Body of pancreas (tissue), 4 donors: ENCODE data around the gene GOLGA8M. TPM values are rescaled to one million over a fixed set of nuclear protein-coding genes. Genes with fewer than 3 reads are reported as not detected.
"Not testable (repeated sequence)": the region's sequence is repeated elsewhere in the genome, so short reads cannot be mapped to it uniquely, and the experiment has no call there.

Experiments used
- ATAC-seq: fragments of 150-250 bp; one replicate; pipeline ENCODE4 v1.9.1; 2016
- DNase-seq, 4 donors: peaks; one replicate each; pipeline ENCODE4 v3.0.0-alpha.2; 2019
- H3K27ac ChIP-seq, 4 donors: fragments of 200-600 bp; sonication (generic); 1 replicate in 3 of 4; 2 replicates in 1 of 4; pipeline versions ENCODE4 v1.5.1 to v1.6.1; 2016 to 2019; ENCODE audit warnings: mild to moderate bottlenecking in 1 of 4, mixed read lengths in 1 of 4, moderate library complexity in 1 of 4
- H3K27me3 ChIP-seq, 2 donors: fragments of 200-600 bp; sonication (generic); one replicate each; pipeline ENCODE4 v1.6.0; 2016; ENCODE audit warnings: mild to moderate bottlenecking in 1 of 2
- H3K36me3 ChIP-seq, 2 donors: fragments of 200-600 bp; sonication (generic); replicated peaks in 1 of 2; 2 replicates each; pipeline ENCODE4 v1.5.1; 2016; ENCODE audit warnings: low read depth in 2 of 2; ENCODE audit not compliant: insufficient read depth in 1 of 2
- H3K4me1 ChIP-seq: fragments of 200-600 bp; sonication (generic); one replicate; pipeline ENCODE4 v1.6.0; 2016
- H3K4me3 ChIP-seq, 2 donors: fragments of 200-600 bp; sonication (generic); 1 replicate in 1 of 2; 2 replicates in 1 of 2; pipeline ENCODE4 v1.5.1; 2016 to 2019
- H3K9me3 ChIP-seq, 3 donors: fragments of 200-600 bp; sonication (generic); 1 replicate in 2 of 3; 2 replicates in 1 of 3; pipeline ENCODE4 v1.5.1; 2016
- POLR2A ChIP-seq, 3 donors: fragments of 450-650 bp; IDR thresholded peaks; one replicate each; pipeline ENCODE4 v1.6.1; 2016; ENCODE audit warnings: antibody characterized with exemption in 3 of 3, mild to moderate bottlenecking in 2 of 3
- WGBS, 2 donors: methylation state at CpG; one replicate each; pipeline ENCODE4 v1.1.5; 2017; 5-methylcytosine and 5-hydroxymethylcytosine counted together
- intact Hi-C: fragments of 100-400 bp; cut with DNase I; formaldehyde crosslinking; loops from one replicate; pipeline ENCODE4 v1.15.1; 2023
- total RNA-seq, 2 donors: library from RNA; depleted of rRNA; stranded (reverse); fragments of >200 nt; gene quantifications; one replicate each; pipeline ENCODE4 v1.1.0, GENCODE V29; 2016
- TF ChIP-seq, protein P1 (sequence below), 7 experiments: fragments of 450-650 bp in 4 of 7; fragments of 200-600 bp in 3 of 7; sonication (generic) in 3 of 7; IDR thresholded peaks; one replicate each; pipeline ENCODE4 v1.5.1; 2016 to 2019; ENCODE audit warnings: antibody characterized with exemption in 7 of 7

GOLGA8M gene
- total RNA-seq, 2 donors from 2014 or later: not detected

DNA sequence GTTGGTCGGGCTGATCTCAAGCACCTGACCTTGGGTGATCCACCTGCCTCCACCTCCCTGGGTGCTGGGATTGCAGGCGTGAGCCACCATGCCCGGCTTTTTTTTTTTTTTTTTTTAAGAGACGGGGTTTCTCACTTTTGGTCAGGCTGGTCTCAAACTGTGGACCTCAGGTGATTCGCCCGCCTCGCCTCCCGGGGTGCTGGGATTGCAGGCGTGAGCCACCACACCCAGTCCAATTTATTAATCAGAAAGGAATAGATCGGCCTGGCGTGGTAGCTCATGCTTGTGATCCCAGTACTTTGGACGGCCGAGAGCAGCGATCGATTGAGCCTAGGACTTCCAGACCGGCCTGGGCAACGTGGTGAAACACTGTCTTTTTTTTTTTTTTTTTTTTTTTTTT is 13.9 kb upstream of the GOLGA8M start:
- ATAC-seq: no peak
- H3K9me3 ChIP-seq: no peaks in the 10 kb centered on the region
- no peak for DNase-seq
- no peak overlapping the region for H3K27ac ChIP-seq
- TF ChIP-seq, protein P1, sequence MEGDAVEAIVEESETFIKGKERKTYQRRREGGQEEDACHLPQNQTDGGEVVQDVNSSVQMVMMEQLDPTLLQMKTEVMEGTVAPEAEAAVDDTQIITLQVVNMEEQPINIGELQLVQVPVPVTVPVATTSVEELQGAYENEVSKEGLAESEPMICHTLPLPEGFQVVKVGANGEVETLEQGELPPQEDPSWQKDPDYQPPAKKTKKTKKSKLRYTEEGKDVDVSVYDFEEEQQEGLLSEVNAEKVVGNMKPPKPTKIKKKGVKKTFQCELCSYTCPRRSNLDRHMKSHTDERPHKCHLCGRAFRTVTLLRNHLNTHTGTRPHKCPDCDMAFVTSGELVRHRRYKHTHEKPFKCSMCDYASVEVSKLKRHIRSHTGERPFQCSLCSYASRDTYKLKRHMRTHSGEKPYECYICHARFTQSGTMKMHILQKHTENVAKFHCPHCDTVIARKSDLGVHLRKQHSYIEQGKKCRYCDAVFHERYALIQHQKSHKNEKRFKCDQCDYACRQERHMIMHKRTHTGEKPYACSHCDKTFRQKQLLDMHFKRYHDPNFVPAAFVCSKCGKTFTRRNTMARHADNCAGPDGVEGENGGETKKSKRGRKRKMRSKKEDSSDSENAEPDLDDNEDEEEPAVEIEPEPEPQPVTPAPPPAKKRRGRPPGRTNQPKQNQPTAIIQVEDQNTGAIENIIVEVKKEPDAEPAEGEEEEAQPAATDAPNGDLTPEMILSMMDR (IDR thresholded peaks at IDR 0.05): no peak
- no peak for TF ChIP-seq POLR2A (IDR thresholded peaks at IDR 0.05)
- intact Hi-C loops: no loop called here
- 91 to 97% methylated on average over 17 of the region's 17 CpGs for WGBS, 2 donors
- H3K27me3 ChIP-seq: no peaks in the 10 kb centered on the region
- no peaks in the 10 kb centered on the region for H3K36me3 ChIP-seq
- H3K4me3 ChIP-seq: no peak overlapping the region
- peaks cover 4% of the 10 kb centered on the region for H3K4me1 ChIP-seq

DNA sequence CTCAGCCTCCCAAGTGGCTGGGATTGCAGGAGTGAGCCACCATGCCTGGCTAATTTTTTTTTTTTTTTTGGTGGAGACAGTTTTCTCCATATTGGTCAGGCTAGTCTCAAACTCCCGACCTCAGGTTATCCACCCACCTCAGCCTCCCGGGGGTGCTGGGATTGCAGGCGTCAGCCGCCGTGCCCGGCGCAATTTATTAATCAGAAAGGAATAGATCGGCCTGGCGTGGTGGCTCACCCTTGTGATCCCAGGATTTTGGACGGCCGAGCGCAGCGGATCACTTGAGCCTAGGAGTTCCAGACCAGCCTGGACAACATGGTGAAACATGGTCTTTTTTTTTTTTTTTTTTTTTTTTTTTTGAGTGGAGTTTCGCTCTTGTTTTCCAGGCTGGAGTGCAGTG is 13.3 kb upstream of the GOLGA8M start:
- WGBS, 2 donors: 94 to 97% methylated on average over 12 to 13 of the region's 14 CpGs
- intact Hi-C loops: no loop called here
- H3K36me3 ChIP-seq: no peaks in the 10 kb centered on the region
- no peaks in the 10 kb centered on the region for H3K27me3 ChIP-seq
- TF ChIP-seq, protein P1 (IDR thresholded peaks at IDR 0.05): no peak
- TF ChIP-seq POLR2A (IDR thresholded peaks at IDR 0.05): no peak
- no peaks in the 10 kb centered on the region for H3K9me3 ChIP-seq
- peaks cover 4% of the 10 kb centered on the region for H3K4me1 ChIP-seq
- ATAC-seq: no peak
- no peak for DNase-seq
- H3K27ac ChIP-seq: no peak overlapping the region
- no peak overlapping the region for H3K4me3 ChIP-seq

DNA sequence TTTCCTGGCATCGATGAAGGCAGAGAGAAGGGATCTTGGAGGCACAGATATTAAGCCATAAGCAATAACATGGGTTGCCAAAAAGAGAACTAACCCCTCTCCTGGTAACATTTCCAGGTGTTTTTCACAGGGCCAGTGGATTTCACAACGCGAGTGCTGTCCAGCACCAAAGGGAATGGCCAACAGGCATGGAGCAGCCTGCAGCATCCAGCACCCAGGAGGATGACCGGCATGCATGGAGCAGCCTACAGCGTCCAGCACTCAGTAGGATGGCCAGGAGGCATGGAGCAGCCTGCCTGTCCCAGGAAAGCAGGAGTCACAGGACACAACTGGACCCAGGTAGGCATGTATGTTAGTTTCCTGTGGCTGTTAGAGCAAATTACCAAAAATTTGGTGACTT is 11.8 kb upstream of the GOLGA8M start:
- H3K36me3 ChIP-seq, H3K27me3 ChIP-seq, H3K27ac ChIP-seq, H3K9me3 ChIP-seq, DNase-seq, intact Hi-C loops, H3K4me1 ChIP-seq, ATAC-seq, H3K4me3 ChIP-seq: not testable (repeated sequence)
- 88 to 90% methylated on average over 2 to 4 of the region's 5 CpGs for WGBS, 2 donors

DNA sequence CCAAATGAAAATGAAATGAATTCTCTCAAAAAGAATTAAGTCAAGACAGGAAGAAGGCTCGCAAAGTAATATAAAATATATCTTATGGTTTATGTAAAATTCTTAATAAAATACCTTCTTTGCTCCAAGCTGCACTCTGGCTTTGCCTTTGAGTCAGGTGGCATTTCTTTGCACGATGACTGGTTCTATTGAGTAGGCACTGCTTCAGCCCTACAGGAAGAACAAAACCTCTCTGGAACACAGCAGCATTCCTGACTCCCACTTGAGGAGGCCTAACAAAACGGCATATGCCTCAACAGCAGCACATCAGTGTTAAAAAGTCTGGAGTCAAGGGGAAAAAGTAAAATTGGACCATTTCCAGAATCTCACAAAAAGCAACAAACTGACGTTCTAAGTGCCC is 7.4 kb upstream of the GOLGA8M start:
- not testable (repeated sequence) for ATAC-seq

DNA sequence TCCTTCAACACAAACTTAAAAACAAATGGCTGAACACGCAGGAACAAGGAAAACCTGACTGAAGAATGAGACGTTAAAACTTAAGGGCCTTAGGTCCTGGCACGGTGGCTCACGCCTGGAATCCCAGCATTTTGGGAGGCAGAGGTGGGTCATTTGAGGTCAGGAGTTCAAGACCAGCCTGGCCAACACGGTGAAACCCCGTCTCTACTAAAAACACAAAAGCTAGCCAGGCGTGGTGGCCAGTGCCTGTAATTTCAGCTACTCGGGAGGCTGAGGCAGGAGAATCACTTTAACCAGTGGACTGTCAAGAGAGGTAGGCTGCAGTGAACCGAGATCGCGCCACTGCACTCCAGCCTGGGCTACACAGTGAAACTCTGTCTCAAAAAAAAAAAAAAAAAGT is 6.4 kb upstream of the GOLGA8M start:
- WGBS, 2 donors: 90 to 92% methylated on average over 11 of the region's 11 CpGs
- H3K36me3 ChIP-seq, DNase-seq, H3K27ac ChIP-seq, H3K27me3 ChIP-seq, intact Hi-C loops, ATAC-seq, H3K4me1 ChIP-seq, H3K4me3 ChIP-seq, H3K9me3 ChIP-seq: not testable (repeated sequence)

More for the DNA sequence above, 7.4 kb upstream of the GOLGA8M start:
- H3K36me3 ChIP-seq, H3K27me3 ChIP-seq, H3K27ac ChIP-seq, H3K9me3 ChIP-seq, H3K4me3 ChIP-seq, DNase-seq, H3K4me1 ChIP-seq, intact Hi-C loops: not testable (repeated sequence)
- 76 to 78% methylated on average over 4 of the region's 4 CpGs for WGBS, 2 donors

DNA sequence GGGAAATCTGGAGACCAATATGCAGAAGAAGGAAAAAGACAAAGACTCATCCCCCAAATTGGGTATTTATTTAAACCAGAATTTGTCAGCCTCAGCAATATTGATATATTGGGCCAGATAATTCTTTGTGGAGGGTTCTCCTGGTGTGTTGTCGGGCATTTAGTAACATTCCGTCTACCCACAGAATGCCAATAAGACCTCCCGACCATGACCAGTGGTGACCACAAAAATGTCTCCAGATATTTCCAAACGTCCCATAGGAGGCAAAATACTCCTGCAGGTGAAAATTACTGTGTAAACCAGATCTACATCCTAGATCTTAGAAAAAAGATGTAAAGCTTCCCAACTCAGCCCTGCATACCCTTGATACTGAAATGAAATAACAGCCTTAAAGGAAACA is 2.0 kb upstream of the GOLGA8M start:
- H3K36me3 ChIP-seq, intact Hi-C loops, H3K27ac ChIP-seq, H3K4me3 ChIP-seq, ATAC-seq, H3K4me1 ChIP-seq, H3K9me3 ChIP-seq, DNase-seq, H3K27me3 ChIP-seq: not testable (repeated sequence)
- 83 to 87% methylated on average over 4 of the region's 4 CpGs for whole genome bisulfite sequencing, 2 donors

DNA sequence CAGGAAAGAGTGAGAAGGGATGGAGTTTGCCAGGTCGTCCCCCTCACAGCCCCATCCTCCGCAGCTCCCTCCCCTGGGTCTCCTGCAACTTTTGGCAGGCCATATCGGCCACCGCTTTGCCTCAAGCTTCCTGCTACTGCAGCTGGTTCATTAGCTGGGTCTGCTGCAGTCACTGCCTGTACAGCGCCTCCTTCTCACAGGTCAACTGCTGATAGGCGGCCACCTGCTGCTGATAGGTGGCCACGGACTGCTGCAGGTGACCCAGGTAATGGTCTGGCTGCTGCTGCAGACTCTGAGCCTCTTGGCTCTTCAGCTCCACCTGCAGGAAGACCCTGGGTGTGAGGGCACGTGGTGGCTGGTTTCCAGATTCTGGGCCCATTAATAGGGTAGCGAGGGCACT is 8.3 kb downstream of the GOLGA8M start:
- ATAC-seq, H3K9me3 ChIP-seq, intact Hi-C loops, H3K36me3 ChIP-seq, H3K27me3 ChIP-seq, H3K27ac ChIP-seq, H3K4me1 ChIP-seq, H3K4me3 ChIP-seq: not testable (repeated sequence)
- TF ChIP-seq, protein P1 (IDR thresholded peaks at IDR 0.05): peak in 2 of 7 experiments; percentile 13
- DNase-seq: peak in 3 of 4 donors; percentile 36 to 71 (median 66)
- 37 to 47% methylated on average over 6 to 7 of the region's 9 CpGs for WGBS, 2 donors

DNA sequence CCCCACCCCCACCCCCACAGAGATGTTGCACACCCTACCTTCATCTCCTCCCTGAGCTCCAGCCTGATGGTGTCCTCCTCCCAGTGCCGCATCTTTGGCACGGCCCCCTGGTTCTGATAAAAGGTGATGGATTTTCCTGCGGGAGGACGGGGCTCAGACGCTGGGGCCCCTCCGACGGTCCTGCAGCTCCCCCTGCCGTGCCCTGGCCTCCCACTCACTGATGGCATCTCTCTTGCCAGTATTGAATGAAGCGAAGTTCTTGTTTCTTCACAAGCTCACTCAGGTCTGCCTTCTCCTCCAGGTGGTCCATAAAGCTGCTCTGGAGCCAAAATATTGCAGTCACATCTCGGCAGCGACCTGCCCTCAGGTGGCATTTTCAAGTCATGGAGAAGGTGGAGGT is 9.8 kb downstream of the GOLGA8M start:
- 62 to 70% methylated on average over 5 to 10 of the region's 11 CpGs for WGBS, 2 donors
- ATAC-seq, H3K27ac ChIP-seq, intact Hi-C loops, H3K36me3 ChIP-seq, DNase-seq, H3K27me3 ChIP-seq, H3K9me3 ChIP-seq, H3K4me1 ChIP-seq, H3K4me3 ChIP-seq: not testable (repeated sequence)

DNA sequence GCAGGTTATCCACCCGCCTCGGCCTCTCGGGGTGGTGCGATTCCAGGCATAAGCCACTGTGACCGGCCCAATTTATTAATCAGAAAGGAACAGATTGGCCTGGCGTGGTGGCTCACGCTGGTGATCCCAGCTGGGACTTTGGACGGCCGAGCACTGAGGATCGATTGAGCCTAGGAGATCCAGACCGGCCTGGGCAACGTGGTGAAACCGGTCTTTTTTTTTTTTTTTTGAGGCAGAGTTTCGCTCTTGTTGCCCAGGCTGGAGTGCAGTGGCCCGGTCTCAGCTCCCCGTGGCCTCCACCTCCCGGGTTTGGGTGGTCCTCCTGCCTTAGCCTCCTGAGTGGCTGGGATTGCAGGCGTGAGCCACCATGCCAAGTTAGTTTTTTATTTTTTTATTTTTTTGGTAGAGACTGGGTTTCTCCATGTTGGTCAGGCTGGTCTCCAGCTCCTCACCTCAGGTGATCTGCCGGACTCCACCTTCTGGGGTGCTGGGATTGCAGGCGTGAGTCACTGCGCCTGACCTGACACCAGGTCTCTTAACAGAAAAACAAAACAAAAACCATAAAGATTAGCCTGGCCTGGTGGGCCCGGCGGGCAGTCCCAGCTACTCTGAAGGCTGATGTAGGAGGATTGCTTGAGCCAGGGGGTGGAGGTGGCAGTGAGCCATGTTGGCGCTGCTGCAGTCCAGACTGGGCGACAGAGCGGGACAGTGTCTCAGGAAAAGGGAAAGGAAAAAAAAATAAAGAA is 18.0 kb downstream of the GOLGA8M start:
- DNase-seq, H3K4me3 ChIP-seq, H3K9me3 ChIP-seq, H3K27me3 ChIP-seq, H3K27ac ChIP-seq, H3K36me3 ChIP-seq, intact Hi-C loops, H3K4me1 ChIP-seq: not testable (repeated sequence)
- 89 to 90% methylated on average over 26 of the region's 26 CpGs for WGBS, 2 donors
- peak; percentile 33 for ATAC-seq
